Measurements from ENCODE around the gene NDUFA11. TPM values are rescaled to one million over a fixed set of nuclear protein-coding genes. Genes with fewer than 3 reads are reported as not detected.
A peak's percentile ranks its signal among the peaks of the same experiment; 100 is the strongest.

The NDUFA11 gene
- total and polyA plus RNA-seq, 2 of the 4 experiments (the other 2 are of a cell fraction), result 375 to 1,276 TPM

DNA sequence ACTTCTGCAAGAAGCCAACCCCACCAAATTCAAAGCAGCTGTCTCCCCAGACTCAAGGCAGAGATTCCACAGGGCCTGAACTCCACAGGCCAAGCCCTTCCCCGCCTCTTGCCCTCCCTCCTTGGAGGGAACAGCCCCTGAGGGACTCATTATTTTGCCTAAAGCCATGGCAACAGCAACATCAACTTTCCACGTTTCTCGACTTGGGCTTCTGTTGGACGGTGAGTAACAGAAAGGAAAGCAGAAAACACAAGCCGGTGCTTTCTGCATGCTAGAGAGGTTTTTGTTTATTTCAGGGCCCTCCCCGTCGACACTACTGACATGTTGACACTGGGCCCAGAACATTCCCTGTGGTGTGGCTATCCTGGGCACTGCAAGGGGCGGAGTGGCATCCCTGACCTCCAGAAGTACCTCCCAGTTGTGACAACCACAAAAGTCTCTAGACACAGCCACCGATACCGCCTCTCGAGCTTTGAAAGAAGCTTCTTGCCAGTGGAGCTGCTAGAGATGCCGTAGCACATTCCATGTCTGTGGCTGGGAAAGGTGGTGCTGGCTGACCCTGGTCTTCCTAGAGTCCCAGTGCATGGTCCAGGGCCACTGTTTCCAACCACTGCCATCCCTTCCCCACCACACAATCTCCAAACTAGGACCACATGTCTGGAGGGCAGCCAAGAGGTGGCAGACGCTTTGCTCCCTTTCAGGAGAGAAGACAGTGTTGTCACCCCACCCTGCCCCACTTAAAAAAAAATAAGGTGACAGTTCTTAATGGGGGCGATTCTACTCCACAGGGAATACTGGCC lies 23.3 kb upstream of the NDUFA11 start:
- H3K9me1 ChIP-seq (ENCODE audit: insufficient read depth, low read length), result 0 out of 2 replicates have a peak, but pooled peaks cover 2% of the 10 kb centered on the region
- no peak overlapping the region for H3K9ac ChIP-seq (ENCODE audit: low read depth, low read length)
- ChIA-PET CTCF (no interaction called here), POLR2A (ENCODE audit: unreplicated experiment) (no interaction called here)
- dilution Hi-C loops (cut with HindIII; ENCODE audit: low sequenced_read_pairs, unreplicated experiment), result no loop called here
- no peak overlapping the region for H4K5ac ChIP-seq (ENCODE audit: low read depth, low read length)
- H3K79me1 ChIP-seq (ENCODE audit: low read depth in 1 of 2, low read length in 2 of 2), result peaks cover 4 to 29% of the 10 kb centered on the region in 2 experiments; a peak in 3 of 4 replicates
- no peak overlapping the region for H3K14ac ChIP-seq (replicated peaks; ENCODE audit: low read depth, low read length)
- 57% methylated on average over 3 of the region's 14 CpGs; no CpG with 5 or more reads in 1 of the 2 experiments for WGBS, 2 experiments (ENCODE audit: extremely low coverage in 2 of 2, insufficient read length in 1 of 2)
- H2BK15ac ChIP-seq (ENCODE audit: low read depth, low read length), result no peak overlapping the region
- intact Hi-C loops (cut with micrococcal nuclease), result no loop called here
- H2BK20ac ChIP-seq (ENCODE audit: low read depth, low read length), result no peak overlapping the region
- no peak overlapping the region for H3K18ac ChIP-seq (ENCODE audit: low read depth, low read length)
- no peak overlapping the region for H3K4me2 ChIP-seq (ENCODE audit: low read depth, low read length)
- ATAC-seq (ENCODE audit: low read depth) (peak; percentile 45), DNase-seq (no peak)
- H4K91ac ChIP-seq (ENCODE audit: insufficient read depth, low read depth, low read length), result no peak overlapping the region
- no peak overlapping the region for H3K27ac ChIP-seq (ENCODE audit: insufficient read depth, low read length)
- H3K9me3 ChIP-seq (ENCODE audit: control insufficient read depth, insufficient read depth, low read length), result no peaks in the 10 kb centered on the region
- H3K4ac ChIP-seq (ENCODE audit: low read depth, low read length), result no peak overlapping the region
- no TSS peak for BruUV-seq (replicated peaks)
- peaks cover 1% of the 10 kb centered on the region; the same call in 1 of the 2 replicates for H3K4me1 ChIP-seq (ENCODE audit: control insufficient read depth, insufficient read depth, low read length)
- H2AK5ac ChIP-seq (ENCODE audit: low read depth, low read length), result no peak overlapping the region
- H2BK120ac ChIP-seq (ENCODE audit: low read depth, low read length), result no peak overlapping the region
- no peak overlapping the region for H2BK5ac ChIP-seq (ENCODE audit: low read depth, low read length, poor library complexity, severe bottlenecking)
- H3K4me3 ChIP-seq (ENCODE audit: insufficient read depth, low read depth, low read length), result no peak overlapping the region
- no peaks in the 10 kb centered on the region for H4K20me1 ChIP-seq (ENCODE audit: insufficient read depth, low read length)
- in situ Hi-C loops (cut with MboI; ENCODE audit: low sequenced_read_pairs), result no loop called here
- H2AK9ac ChIP-seq (replicated peaks; ENCODE audit: low read depth, low read length, poor library complexity), result no peak overlapping the region
- no peak overlapping the region for H3K56ac ChIP-seq (ENCODE audit: extremely low read depth, insufficient read depth, low read length)
- peaks cover 89% of the 10 kb centered on the region for H3K36me3 ChIP-seq (ENCODE audit: control insufficient read depth, insufficient read depth, low read length)
- H4K8ac ChIP-seq (ENCODE audit: low read depth in 2 of 2, low read length in 2 of 2), result no peak overlapping the region
- no peaks in the 10 kb centered on the region for H3K27me3 ChIP-seq (ENCODE audit: control insufficient read depth, insufficient read depth, low read length)
- no peak for TF ChIP-seq MAZ (IDR thresholded peaks at IDR 0.05; ENCODE audit: borderline replicate concordance, low read depth, low read length)
- no peak for TF ChIP-seq CHD1 (IDR thresholded peaks at IDR 0.05; ENCODE audit: low read depth, low read length)
- TF ChIP-seq, protein P1, sequence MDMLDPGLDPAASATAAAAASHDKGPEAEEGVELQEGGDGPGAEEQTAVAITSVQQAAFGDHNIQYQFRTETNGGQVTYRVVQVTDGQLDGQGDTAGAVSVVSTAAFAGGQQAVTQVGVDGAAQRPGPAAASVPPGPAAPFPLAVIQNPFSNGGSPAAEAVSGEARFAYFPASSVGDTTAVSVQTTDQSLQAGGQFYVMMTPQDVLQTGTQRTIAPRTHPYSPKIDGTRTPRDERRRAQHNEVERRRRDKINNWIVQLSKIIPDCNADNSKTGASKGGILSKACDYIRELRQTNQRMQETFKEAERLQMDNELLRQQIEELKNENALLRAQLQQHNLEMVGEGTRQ (IDR thresholded peaks at IDR 0.05; ENCODE audit: low read depth, low read length), result no peak
- TF ChIP-seq CEBPB (IDR thresholded peaks at IDR 0.05; ENCODE audit: low read depth, low read length), result no peak
- no peak for TF ChIP-seq SMC3 (IDR thresholded peaks at IDR 0.05; ENCODE audit: low read depth, low read length)
- no peak for TF ChIP-seq POLR2A (IDR thresholded peaks at IDR 0.05; ENCODE audit: low read depth, low read length)
- no peak for TF ChIP-seq RFX5 (IDR thresholded peaks at IDR 0.05; ENCODE audit: low read depth, low read length)
- no peak overlapping the region for H2AFZ ChIP-seq (replicated peaks; ENCODE audit: low read length, poor library complexity)
- no peak overlapping the region for H3K23ac ChIP-seq (ENCODE audit: low read depth, low read length)
